GM12878 (cell line): Measurements from ENCODE around the gene RADIL. TPM values are rescaled to one million over a fixed set of nuclear protein-coding genes. Genes with fewer than 3 reads are reported as not detected.

ENCODE experiments used
- ATAC-seq: fragments of 200-7000 bp; cut with Tn5 transposase; 3 replicates; pipeline ENCODE4 v1.9.1; 2020; ENCODE audit warnings: mild to moderate bottlenecking, moderate library complexity
- BruUV-seq: library from RNA; stranded (reverse); fragments of 400-500 nt; replicated peaks from 2 replicates; lab custom pipeline; 2021; lab: Mats Ljungman, UMichigan
- CTCF ChIA-PET: fragments of 300-600 bp; sonication (Branson Sonifier 250); formaldehyde crosslinking; extraction: SDS; loops from one replicate; lab custom pipeline; 2021; ENCODE audit warnings: inconsistent platforms; lab: Yijun Ruan, JAX
- POLR2A ChIA-PET: fragments of 350-600 bp; formaldehyde crosslinking; extraction: SDS; loops from one replicate; lab custom pipeline; 2021; ENCODE audit warnings: inconsistent platforms; lab: Charles Lee
- RAD21 ChIA-PET: fragments of 300-600 bp; sonication (Branson Sonifier 250); formaldehyde crosslinking; loops from one replicate; lab custom pipeline; 2023; ENCODE audit warnings: antibody characterized with exemption; ENCODE audit not compliant: unreplicated experiment; lab: Charles Lee
- SMC1A ChIA-PET: fragments of 300-600 bp; sonication (Branson Sonifier 250); formaldehyde crosslinking; loops from one replicate; lab custom pipeline; 2023; ENCODE audit not compliant: unreplicated experiment, uncharacterized antibody; lab: Charles Lee
- DNase-seq: peaks from one replicate; pipeline ENCODE4 v3.0.0-alpha.2; 2011; ENCODE audit warnings: low read depth, low spot score
- FAIRE-seq: peaks from 3 replicates; lab custom pipeline; 2011; peaks lifted over from hg19 to GRCh38; lab: Jason Lieb, UNC
- H2AFZ ChIP-seq: 2 replicates; pipeline ENCODE4 v1.6.0; 2011; ENCODE audit warnings: low read depth, low read length, control low read depth; ENCODE audit not compliant: control insufficient read depth
- H3K27ac ChIP-seq: 2 replicates; pipeline ENCODE4 v1.5.1; 2011; ENCODE audit warnings: control low read depth; ENCODE audit not compliant: control insufficient read depth, insufficient read depth
- H3K27me3 ChIP-seq, 2 experiments: replicated peaks in 1 of 2; 2 replicates each; pipeline versions ENCODE4 v1.6.0 to v1.6.1; 2011; ENCODE audit warnings: low read length in 1 of 2; ENCODE audit not compliant: control insufficient read depth in 2 of 2, insufficient read depth in 2 of 2
- H3K36me3 ChIP-seq, 2 experiments: 2 replicates each; pipeline ENCODE4 v1.5.1; 2011; ENCODE audit warnings: low read length in 1 of 2; ENCODE audit not compliant: control insufficient read depth in 2 of 2, insufficient read depth in 2 of 2
- H3K4me1 ChIP-seq: 2 replicates; pipeline ENCODE4 v1.6.1; 2011; ENCODE audit warnings: mild to moderate bottlenecking, low read length, moderate library complexity, mixed read lengths; ENCODE audit not compliant: control insufficient read depth, insufficient read depth
- H3K4me2 ChIP-seq: 2 replicates; pipeline ENCODE4 v1.6.0; 2011; ENCODE audit warnings: control low read depth; ENCODE audit not compliant: control insufficient read depth, insufficient read depth
- H3K4me3 ChIP-seq: fragments of 200-600 bp; sonication (generic); 2 replicates; pipeline ENCODE4 v1.5.1; 2016
- H3K79me2 ChIP-seq: 2 replicates; pipeline ENCODE4 v1.6.0; 2011; ENCODE audit warnings: low read length; ENCODE audit not compliant: control insufficient read depth, insufficient read depth
- H3K9ac ChIP-seq: 2 replicates; pipeline ENCODE4 v1.8.0; 2011; ENCODE audit warnings: low read length, control low read depth, mixed read lengths; ENCODE audit not compliant: control insufficient read depth, insufficient read depth
- H3K9me3 ChIP-seq: replicated peaks from 3 replicates; pipeline ENCODE4 v1.5.1; 2011; ENCODE audit warnings: mild to moderate bottlenecking, low read length; ENCODE audit not compliant: control insufficient read depth, insufficient read depth
- H4K20me1 ChIP-seq: 2 replicates; pipeline ENCODE4 v1.6.0; 2011; ENCODE audit not compliant: control insufficient read depth, insufficient read depth
- BHLHE40 ChIP-seq, 2 experiments: fragments of 450-650 bp in 1 of 2; IDR thresholded peaks; 2 replicates each; pipeline ENCODE4 v1.6.1; 2011 to 2017; ENCODE audit warnings: low read depth in 2 of 2, borderline replicate concordance in 1 of 2, improper control_type of control experiment in 1 of 2, low read length in 1 of 2, mild to moderate bottlenecking in 1 of 2
- CBFB ChIP-seq: IDR thresholded peaks from 2 replicates; pipeline ENCODE4 v1.6.1; 2016; ENCODE audit warnings: antibody characterized with exemption, low read depth
- CEBPB ChIP-seq, 2 experiments: fragments of 150-350 bp in 1 of 2; IDR thresholded peaks; 2 replicates each; pipeline ENCODE4 v1.6.1; 2012 to 2014; ENCODE audit warnings: low read depth in 2 of 2, low read length in 2 of 2, borderline replicate concordance in 1 of 2, inconsistent platforms in 1 of 2
- CREB1 ChIP-seq: IDR thresholded peaks from 2 replicates; pipeline ENCODE4 v1.6.1; 2012; ENCODE audit warnings: low read depth, mild to moderate bottlenecking, inconsistent platforms
- HDAC2 ChIP-seq: fragments of 200-600 bp; sonication (generic); IDR thresholded peaks from 2 replicates; pipeline ENCODE4 v1.6.1; 2017
- PAX5 ChIP-seq: IDR thresholded peaks from 2 replicates; pipeline ENCODE4 v1.6.1; 2011; ENCODE audit warnings: low read depth, low read length, borderline replicate concordance
- SMC3 ChIP-seq: IDR thresholded peaks from 2 replicates; pipeline ENCODE4 v1.6.1; 2011; ENCODE audit warnings: low read length, improper control_type of control experiment, borderline replicate concordance
- SP1 ChIP-seq: IDR thresholded peaks from one replicate; pipeline ENCODE4 v1.6.1; 2011; ENCODE audit warnings: low read depth, low read length
- SREBF1 ChIP-seq: IDR thresholded peaks from 2 replicates; pipeline ENCODE4 v1.6.1; 2012; ENCODE audit warnings: mild to moderate bottlenecking, low read length
- WRNIP1 ChIP-seq: IDR thresholded peaks from 2 replicates; pipeline ENCODE4 v1.6.1; 2011; ENCODE audit warnings: low read depth, low read length, improper control_type of control experiment, borderline replicate concordance
- ZNF274 ChIP-seq: IDR thresholded peaks from one replicate; pipeline ENCODE4 v1.8.0; 2011; ENCODE audit not compliant: insufficient read length, insufficient read depth
- ZNF384 ChIP-seq: IDR thresholded peaks from 2 replicates; pipeline ENCODE4 v1.6.1; 2012; ENCODE audit warnings: low read depth, mild to moderate bottlenecking, low read length, improper control_type of control experiment, borderline replicate concordance
- WGBS: methylation state at CpG from one replicate; pipeline ENCODE4 v1.1.6; 2016; ENCODE audit warnings: low lambda C conversion rate; ENCODE audit not compliant: insufficient replicate concordance, insufficient coverage; ENCODE audit errors: missing lambda C conversion rate; 5-methylcytosine and 5-hydroxymethylcytosine counted together
- in situ Hi-C: fragments of 300-500 bp; cut with MboI; formaldehyde crosslinking; loops from 9 replicates; pipeline ENCODE4 v1.14.3; 2018; ENCODE audit warnings: mixed read lengths
- intact Hi-C: fragments of 100-400 bp; cut with micrococcal nuclease; formaldehyde crosslinking; loops from one replicate; pipeline ENCODE4 v1.14.2; 2022; ENCODE audit not compliant: unreplicated experiment
- polyA plus RNA-seq, 11 experiments: library from polyadenylated mRNA; depleted of rRNA in 4 of 11; unstranded in 6 of 11; stranded (reverse) in 5 of 11; fragments of >200 nt; fragmentation: Nextera tagmentation in 4 of 11; fragmentation: Illumina TruSeq in 1 of 11; extraction: Ambion mirVana in 4 of 11; extraction: Trizol in 1 of 11; gene quantifications; 1 replicate in 1 of 11; 2 replicates in 10 of 11; pipeline versions ENCODE4 v1.2.1 to v1.2.3, GENCODE V29; 2011 to 2016; ENCODE audit warnings: inconsistent platforms in 2 of 11, missing spikeins in 2 of 11, low read depth in 1 of 11
- total RNA-seq, 4 experiments: library from RNA; depleted of rRNA in 3 of 4; stranded (reverse); fragments of >200 nt in 3 of 4; fragmentation: Illumina TruSeq in 1 of 4; extraction: Trizol in 1 of 4; gene quantifications; 2 replicates each; pipeline versions ENCODE4 v1.2.1 to v1.2.3, GENCODE V29; 2013 to 2021
- TF ChIP-seq, protein P1 (sequence below): IDR thresholded peaks from 2 replicates; pipeline ENCODE4 v1.6.1; 2011; ENCODE audit warnings: low read depth, mild to moderate bottlenecking, low read length, moderate library complexity, borderline replicate concordance; ENCODE audit errors: extremely low read depth
- TF ChIP-seq, protein P2 (sequence below), 3 experiments: IDR thresholded peaks in 2 of 3; conservative IDR thresholded peaks in 1 of 3; 2 replicates each; pipeline ENCODE4 v1.5.1; 2011; ENCODE audit warnings: low read depth in 3 of 3, low read length in 3 of 3, mild to moderate bottlenecking in 3 of 3, control low read depth in 2 of 3, moderate library complexity in 2 of 3, inconsistent platforms in 1 of 3, mixed read lengths in 1 of 3; ENCODE audit not compliant: control insufficient read depth in 2 of 3, insufficient read depth in 1 of 3; ENCODE audit errors: extremely low read depth in 1 of 3

The RADIL gene
- total and polyA plus RNA-seq, 10 of the 15 experiments (the other 5 are each of a cell fraction or from before 2014, with no cell fraction given), result 0.05 to 0.06 TPM; not detected in 8

DNA sequence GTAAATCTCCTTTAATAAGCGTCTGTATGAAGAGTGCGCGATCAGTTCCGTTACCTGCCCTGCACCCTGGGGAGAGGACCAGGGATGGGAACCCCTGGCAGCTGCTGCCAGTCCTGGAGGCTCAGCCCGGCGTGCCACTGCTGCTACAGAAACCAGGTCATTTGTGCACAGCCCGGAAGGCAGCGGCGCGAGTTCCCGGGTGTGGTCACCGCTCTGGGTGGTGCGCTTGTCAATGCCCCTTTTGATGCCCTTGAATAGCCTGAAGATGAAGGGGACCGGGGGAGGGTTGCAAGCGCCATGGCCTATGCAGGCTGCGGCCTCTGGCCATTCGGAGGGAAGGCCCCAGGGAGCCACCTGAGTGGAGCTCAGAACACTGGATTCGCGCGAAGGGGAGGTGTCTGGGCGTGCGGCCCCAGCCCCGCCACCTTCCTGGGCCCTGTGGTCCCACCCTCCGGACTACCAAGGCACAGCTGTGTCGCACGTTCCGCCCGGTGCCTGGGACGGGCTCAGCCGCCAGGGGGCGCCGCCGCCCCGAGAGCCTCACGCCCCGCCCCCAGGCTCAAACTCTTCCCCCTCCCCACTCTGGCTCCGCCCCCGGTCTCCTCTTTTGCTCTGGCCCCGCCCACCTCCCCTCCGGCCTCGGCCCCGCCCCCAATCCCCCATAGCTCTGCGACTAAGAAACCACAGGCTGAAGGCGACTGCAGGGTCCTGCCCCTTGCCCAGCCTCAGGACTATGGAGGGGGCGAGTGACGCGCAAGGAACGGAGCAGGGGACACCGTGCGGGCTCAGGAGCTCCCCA lies 91.6 kb downstream of the RADIL start:
- no peaks in the 10 kb centered on the region for H3K79me2 ChIP-seq
- BruUV-seq, result no TSS peak
- H3K36me3 ChIP-seq, result peaks cover 0 to 19% of the 10 kb centered on the region in 2 experiments; a peak in 3 of 4 replicates
- H3K4me1 ChIP-seq, result no peaks in the 10 kb centered on the region
- peak; percentile 82 for ATAC-seq
- H3K4me3 ChIP-seq, result no peak overlapping the region
- no peak overlapping the region for H2AFZ ChIP-seq
- no peaks in the 10 kb centered on the region for H4K20me1 ChIP-seq
- H3K9me3 ChIP-seq, result no peaks in the 10 kb centered on the region; the same call in 2 of the 3 replicates
- WGBS, result over 99% methylated on average over 25 of the region's 50 CpGs
- H3K27me3 ChIP-seq, result no peaks in the 10 kb centered on the region
- FAIRE-seq, result no peak
- no peak overlapping the region for H3K27ac ChIP-seq
- TF ChIP-seq SREBF1, result no peak
- TF ChIP-seq PAX5, result no peak
- TF ChIP-seq, protein P1, sequence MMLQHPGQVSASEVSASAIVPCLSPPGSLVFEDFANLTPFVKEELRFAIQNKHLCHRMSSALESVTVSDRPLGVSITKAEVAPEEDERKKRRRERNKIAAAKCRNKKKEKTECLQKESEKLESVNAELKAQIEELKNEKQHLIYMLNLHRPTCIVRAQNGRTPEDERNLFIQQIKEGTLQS, result no peak
- no peak for TF ChIP-seq CREB1
- no peak for TF ChIP-seq SP1
- TF ChIP-seq ZNF384, result no peak
- 0 out of 2 replicates have a peak, but pooled peaks have one; percentile 4 for TF ChIP-seq SMC3
- TF ChIP-seq, protein P2, sequence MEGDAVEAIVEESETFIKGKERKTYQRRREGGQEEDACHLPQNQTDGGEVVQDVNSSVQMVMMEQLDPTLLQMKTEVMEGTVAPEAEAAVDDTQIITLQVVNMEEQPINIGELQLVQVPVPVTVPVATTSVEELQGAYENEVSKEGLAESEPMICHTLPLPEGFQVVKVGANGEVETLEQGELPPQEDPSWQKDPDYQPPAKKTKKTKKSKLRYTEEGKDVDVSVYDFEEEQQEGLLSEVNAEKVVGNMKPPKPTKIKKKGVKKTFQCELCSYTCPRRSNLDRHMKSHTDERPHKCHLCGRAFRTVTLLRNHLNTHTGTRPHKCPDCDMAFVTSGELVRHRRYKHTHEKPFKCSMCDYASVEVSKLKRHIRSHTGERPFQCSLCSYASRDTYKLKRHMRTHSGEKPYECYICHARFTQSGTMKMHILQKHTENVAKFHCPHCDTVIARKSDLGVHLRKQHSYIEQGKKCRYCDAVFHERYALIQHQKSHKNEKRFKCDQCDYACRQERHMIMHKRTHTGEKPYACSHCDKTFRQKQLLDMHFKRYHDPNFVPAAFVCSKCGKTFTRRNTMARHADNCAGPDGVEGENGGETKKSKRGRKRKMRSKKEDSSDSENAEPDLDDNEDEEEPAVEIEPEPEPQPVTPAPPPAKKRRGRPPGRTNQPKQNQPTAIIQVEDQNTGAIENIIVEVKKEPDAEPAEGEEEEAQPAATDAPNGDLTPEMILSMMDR (IDR thresholded peaks at IDR 0.05 in 2 of 3, conservative IDR thresholded peaks at IDR 0.05 in 1 of 3; ENCODE audit: control insufficient read depth in 2 of 3, extremely low read depth in 1 of 3, insufficient read depth in 1 of 3, low read depth in 3 of 3, low read length in 3 of 3), result peak; percentile 21 to 69 (median 49)
- TF ChIP-seq WRNIP1, result no peak
- TF ChIP-seq BHLHE40 (IDR thresholded peaks at IDR 0.05; ENCODE audit: borderline replicate concordance in 1 of 2, low read depth in 2 of 2, low read length in 1 of 2), result peak; percentile 7 to 47; a peak in 1 of 4 replicates
- no peak for TF ChIP-seq HDAC2
- no peak for TF ChIP-seq CEBPB (IDR thresholded peaks at IDR 0.05; ENCODE audit: borderline replicate concordance in 1 of 2, low read depth in 2 of 2, low read length in 2 of 2)
- no peak for TF ChIP-seq ZNF274
- TF ChIP-seq CBFB, result no peak
- TF ChIP-seq, all 136 proteins: peak for 3
- ChIA-PET POLR2A (interaction anchor here (0.7 kb wide), 1 partner anchor 143 kb away, joined by 3 read pairs; no protein-coding TSS in a partner anchor), CTCF (interaction anchor here (0.6 to 2.8 kb wide), 4 partner anchors 15 to 300 kb away, joined by 3 to 12 read pairs (median 4); partner anchors contain the start of gene AP5Z1), SMC1A (no interaction called here), RAD21 (interaction anchor here (0.6 kb wide), 2 partner anchors 297 to 1349 kb away, joined by 3 read pairs; no protein-coding TSS in a partner anchor)
- intact Hi-C loops, result loop anchor here (10.0 kb wide), 1 partner anchor 183 kb away; no protein-coding TSS in a partner anchor
- DNase-seq, result no peak
- no peak overlapping the region for H3K4me2 ChIP-seq
- in situ Hi-C loops, result no loop called here
- no peak overlapping the region for H3K9ac ChIP-seq
